HepG2 (cell line): ENCODE measurements around the gene SRC. TPM values are rescaled to one million over a fixed set of nuclear protein-coding genes. Genes with fewer than 3 reads are reported as not detected.

Experiments
- ATF1 ChIP-seq: IDR thresholded peaks from 2 replicates; pipeline ENCODE4 v1.6.1; 2016; ENCODE audit warnings: mild to moderate bottlenecking, control low read depth
- ATF5 ChIP-seq: sonication (generic); formaldehyde crosslinking; IDR thresholded peaks from 2 replicates; pipeline ENCODE4 v1.4.0; 2020; ENCODE audit warnings: mild to moderate bottlenecking, low read depth, missing genetic modification reagents
- ATF7 ChIP-seq, 2 experiments: fragments of 450-650 bp in 1 of 2; sonication (generic) in 1 of 2; formaldehyde crosslinking in 1 of 2; IDR thresholded peaks; 2 replicates each; pipeline versions ENCODE4 v1.4.0 to v1.6.1; 2016 to 2020; ENCODE audit warnings: antibody characterized with exemption in 1 of 2, mild to moderate bottlenecking in 1 of 2, missing genetic modification reagents in 1 of 2
- BRCA1 ChIP-seq: sonication (generic); formaldehyde crosslinking; IDR thresholded peaks from 2 replicates; pipeline ENCODE4 v1.4.0; 2020; ENCODE audit warnings: missing genetic modification reagents
- CBX1 ChIP-seq: IDR thresholded peaks from one replicate; pipeline ENCODE4 v1.6.1; 2016; ENCODE audit warnings: antibody characterized with exemption, low read depth
- EED ChIP-seq: sonication (generic); formaldehyde crosslinking; IDR thresholded peaks from 2 replicates; pipeline ENCODE4 v1.5.0; 2020; ENCODE audit warnings: mild to moderate bottlenecking, missing genetic modification reagents
- FOXA1 ChIP-seq, 2 experiments: fragments of 450-650 bp in 1 of 2; sonication (generic) in 1 of 2; formaldehyde crosslinking in 1 of 2; IDR thresholded peaks; 2 replicates each; pipeline versions ENCODE4 v1.4.0 to v1.6.1; 2016 to 2020; ENCODE audit warnings: missing genetic modification reagents in 1 of 2
- FOXJ3 ChIP-seq: sonication (generic); formaldehyde crosslinking; IDR thresholded peaks from 2 replicates; pipeline ENCODE4 v1.4.0; 2020; ENCODE audit warnings: missing genetic modification reagents, mild to moderate bottlenecking, borderline replicate concordance
- IKZF4 ChIP-seq: sonication (generic); formaldehyde crosslinking; IDR thresholded peaks from 2 replicates; pipeline ENCODE4 v1.5.1; 2020; ENCODE audit warnings: borderline replicate concordance, mild to moderate bottlenecking, low read depth, missing genetic modification reagents; ENCODE audit errors: not compliant biosample characterization
- ISL2 ChIP-seq: sonication (generic); formaldehyde crosslinking; IDR thresholded peaks from 2 replicates; pipeline ENCODE4 v1.5.0; 2020; ENCODE audit warnings: missing genetic modification reagents
- POGK ChIP-seq: sonication (generic); formaldehyde crosslinking; conservative IDR thresholded peaks from 2 replicates; pipeline ENCODE4 v1.8.0; 2022; ENCODE audit warnings: mild to moderate bottlenecking, moderate library complexity, missing genetic modification reagents
- SETDB1 ChIP-seq: sonication (generic); formaldehyde crosslinking; IDR thresholded peaks from 2 replicates; pipeline ENCODE4 v1.5.1; 2020; ENCODE audit warnings: missing genetic modification reagents, mild to moderate bottlenecking, borderline replicate concordance
- SYNCRIP ChIP-seq: fragments of 200-400 bp; formaldehyde crosslinking; IDR thresholded peaks from 2 replicates; pipeline ENCODE4 v1.6.1; 2018; ENCODE audit warnings: mild to moderate bottlenecking, low read depth, low read length; ENCODE audit not compliant: insufficient read depth
- TAF15 ChIP-seq: fragments of 200-400 bp; formaldehyde crosslinking; IDR thresholded peaks from one replicate; pipeline ENCODE4 v1.6.1; 2018; ENCODE audit warnings: mild to moderate bottlenecking, low read depth, low read length; ENCODE audit not compliant: poor library complexity, severe bottlenecking
- TCF7 ChIP-seq: sonication (generic); IDR thresholded peaks from 2 replicates; pipeline ENCODE4 v1.6.1; 2016; ENCODE audit warnings: antibody characterized with exemption, low read depth
- TMF1 ChIP-seq: sonication (generic); formaldehyde crosslinking; IDR thresholded peaks from 2 replicates; pipeline ENCODE4 v1.8.1; 2022; ENCODE audit warnings: low read depth, missing genetic modification reagents
- ZMAT5 ChIP-seq: sonication (generic); formaldehyde crosslinking; IDR thresholded peaks from 2 replicates; pipeline ENCODE4 v1.5.0; 2020; ENCODE audit warnings: mild to moderate bottlenecking, low read depth, missing genetic modification reagents, borderline replicate concordance
- ZNF121 ChIP-seq: sonication (generic); formaldehyde crosslinking; IDR thresholded peaks from 2 replicates; pipeline ENCODE4 v1.5.0; 2020; ENCODE audit warnings: mild to moderate bottlenecking, missing genetic modification reagents
- ZNF263 ChIP-seq: sonication (generic); formaldehyde crosslinking; IDR thresholded peaks from 2 replicates; pipeline ENCODE4 v1.4.0; 2020; ENCODE audit warnings: missing genetic modification reagents
- ZNF335 ChIP-seq: sonication (generic); formaldehyde crosslinking; IDR thresholded peaks from 2 replicates; pipeline ENCODE4 v1.4.0; 2020; ENCODE audit warnings: missing genetic modification reagents
- ZNF343 ChIP-seq: sonication (generic); formaldehyde crosslinking; IDR thresholded peaks from 2 replicates; pipeline ENCODE4 v1.4.0; 2020; ENCODE audit warnings: mild to moderate bottlenecking, missing genetic modification reagents
- ZNF367 ChIP-seq: sonication (generic); formaldehyde crosslinking; IDR thresholded peaks from 2 replicates; pipeline ENCODE4 v1.4.0; 2020; ENCODE audit warnings: missing genetic modification reagents, borderline replicate concordance
- ZNF564 ChIP-seq: sonication (generic); formaldehyde crosslinking; IDR thresholded peaks from 2 replicates; pipeline ENCODE4 v1.8.1; 2023; ENCODE audit warnings: mild to moderate bottlenecking, missing genetic modification reagents
- ZNF879 ChIP-seq: sonication (generic); formaldehyde crosslinking; IDR thresholded peaks from 2 replicates; pipeline ENCODE4 v1.8.1; 2023; ENCODE audit warnings: missing genetic modification reagents
- ZSCAN12 ChIP-seq: sonication (generic); formaldehyde crosslinking; IDR thresholded peaks from 2 replicates; pipeline ENCODE4 v1.9.0; 2021; ENCODE audit warnings: mild to moderate bottlenecking, missing genetic modification reagents
- polyA plus RNA-seq, 8 experiments: library from polyadenylated mRNA; depleted of rRNA in 3 of 8; stranded (reverse) in 7 of 8; unstranded in 1 of 8; fragments of >200 nt; fragmentation: Illumina TruSeq in 4 of 8; extraction: Trizol in 4 of 8; gene quantifications; 2 replicates each; pipeline versions ENCODE4 v1.2.1 to v1.2.3, GENCODE V29; 2011 to 2016; ENCODE audit warnings: low read depth in 4 of 8, missing spikeins in 1 of 8, mixed read lengths in 1 of 8; ENCODE audit not compliant: insufficient read depth in 1 of 8
- total RNA-seq, 5 experiments: library from RNA; depleted of rRNA; stranded (reverse); fragments of >200 nt; fragmentation: Illumina TruSeq; extraction: Trizol; gene quantifications; 2 replicates each; pipeline ENCODE4 v1.2.3, GENCODE V29; 2016; ENCODE audit warnings: low read depth in 1 of 5
- TF ChIP-seq, protein P1 (sequence below): sonication (generic); formaldehyde crosslinking; IDR thresholded peaks from 2 replicates; pipeline ENCODE4 v1.8.1; 2022; ENCODE audit warnings: low read depth, mild to moderate bottlenecking, missing genetic modification reagents

The SRC gene
- total and polyA plus RNA-seq, 2 of the 13 experiments (the other 11 are each of a cell fraction or from before 2014, with no cell fraction given): 54.7 to 192 TPM

- no peak for TF ChIP-seq TCF7
- TF ChIP-seq ZNF263 (CRISPR knock-in tag): peak; percentile 70
- no peak for TF ChIP-seq TAF15
- no peak for TF ChIP-seq ZNF367 (CRISPR knock-in tag)
- no peak for TF ChIP-seq SETDB1 (CRISPR knock-in tag)
- TF ChIP-seq POGK (CRISPR knock-in tag): peak; percentile 66; the same call in 1 of the 2 replicates
- no peak for TF ChIP-seq ZNF343 (CRISPR knock-in tag)
- no peak for TF ChIP-seq ZNF335
- peak; percentile 13 for TF ChIP-seq IKZF4
- TF ChIP-seq ATF1 (CRISPR knock-in tag): no peak
- TF ChIP-seq ZSCAN12 (CRISPR knock-in tag): no peak
- TF ChIP-seq BRCA1 (CRISPR knock-in tag): no peak
- no peak for TF ChIP-seq ATF5 (CRISPR knock-in tag)
- peak; percentile 84 for TF ChIP-seq ZNF121 (CRISPR knock-in tag)
- no peak for TF ChIP-seq ZNF879 (CRISPR knock-in tag)
- TF ChIP-seq ZNF564 (CRISPR knock-in tag): 0 out of 2 replicates have a peak, but pooled peaks have one; percentile 16
- TF ChIP-seq TMF1 (CRISPR knock-in tag): no peak
- no peak for TF ChIP-seq CBX1
- no peak for TF ChIP-seq ATF7 (IDR thresholded peaks at IDR 0.05)
- TF ChIP-seq ATF7 (CRISPR knock-in tag; IDR thresholded peaks at IDR 0.05): no peak
- TF ChIP-seq ISL2 (CRISPR knock-in tag): 0 out of 2 replicates have a peak, but pooled peaks have one; percentile 8
- no peak for TF ChIP-seq EED
- TF ChIP-seq, protein P1, sequence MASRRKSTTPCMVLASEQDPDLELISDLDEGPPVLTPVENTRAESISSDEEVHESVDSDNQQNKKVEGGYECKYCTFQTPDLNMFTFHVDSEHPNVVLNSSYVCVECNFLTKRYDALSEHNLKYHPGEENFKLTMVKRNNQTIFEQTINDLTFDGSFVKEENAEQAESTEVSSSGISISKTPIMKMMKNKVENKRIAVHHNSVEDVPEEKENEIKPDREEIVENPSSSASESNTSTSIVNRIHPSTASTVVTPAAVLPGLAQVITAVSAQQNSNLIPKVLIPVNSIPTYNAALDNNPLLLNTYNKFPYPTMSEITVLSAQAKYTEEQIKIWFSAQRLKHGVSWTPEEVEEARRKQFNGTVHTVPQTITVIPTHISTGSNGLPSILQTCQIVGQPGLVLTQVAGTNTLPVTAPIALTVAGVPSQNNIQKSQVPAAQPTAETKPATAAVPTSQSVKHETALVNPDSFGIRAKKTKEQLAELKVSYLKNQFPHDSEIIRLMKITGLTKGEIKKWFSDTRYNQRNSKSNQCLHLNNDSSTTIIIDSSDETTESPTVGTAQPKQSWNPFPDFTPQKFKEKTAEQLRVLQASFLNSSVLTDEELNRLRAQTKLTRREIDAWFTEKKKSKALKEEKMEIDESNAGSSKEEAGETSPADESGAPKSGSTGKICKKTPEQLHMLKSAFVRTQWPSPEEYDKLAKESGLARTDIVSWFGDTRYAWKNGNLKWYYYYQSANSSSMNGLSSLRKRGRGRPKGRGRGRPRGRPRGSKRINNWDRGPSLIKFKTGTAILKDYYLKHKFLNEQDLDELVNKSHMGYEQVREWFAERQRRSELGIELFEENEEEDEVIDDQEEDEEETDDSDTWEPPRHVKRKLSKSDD (CRISPR knock-in tag): no peak
- no peak for TF ChIP-seq SYNCRIP
- TF ChIP-seq FOXJ3 (CRISPR knock-in tag): no peak
- no peak for TF ChIP-seq ZMAT5
- TF ChIP-seq FOXA1 (IDR thresholded peaks at IDR 0.05): no peak
- no peak for TF ChIP-seq FOXA1 (CRISPR knock-in tag; IDR thresholded peaks at IDR 0.05)
Observed at GRCh38 chr20:37333130-37333847, 12.7 kb upstream of the SRC start (continued).
